A673 (cell line): ENCODE measurements around the gene STOML2. TPM values are rescaled to one million over a fixed set of nuclear protein-coding genes. Genes with fewer than 3 reads are reported as not detected.

Source experiments
- BruUV-seq: library from RNA; stranded (reverse); fragments of 400-500 nt; replicated peaks from 2 replicates; lab custom pipeline; 2021; lab: Mats Ljungman, UMichigan
- CTCF ChIA-PET: fragments of 300-600 bp; sonication (Branson Sonifier 250); formaldehyde crosslinking; loops from one replicate; lab custom pipeline; 2022; ENCODE audit warnings: antibody characterized with exemption; lab: Charles Lee
- POLR2A ChIA-PET: fragments of 300-600 bp; sonication (Branson Sonifier 250); formaldehyde crosslinking; loops from one replicate; lab custom pipeline; 2022; ENCODE audit warnings: antibody characterized with exemption; ENCODE audit not compliant: low non-redundant PET; lab: Charles Lee
- DNase-seq: peaks from one replicate; pipeline ENCODE4 v3.0.0-alpha.2; 2015; ENCODE audit warnings: low spot score
- H3K27ac ChIP-seq: fragments of 200-600 bp; sonication (generic); 2 replicates; pipeline ENCODE4 v1.5.1; 2016; ENCODE audit warnings: mixed run types, low read depth, mild to moderate bottlenecking, mixed read lengths, antibody characterized with exemption, low read length; ENCODE audit not compliant: poor library complexity, severe bottlenecking
- H3K27me3 ChIP-seq: fragments of 200-600 bp; sonication (generic); replicated peaks from 2 replicates; pipeline ENCODE4 v1.6.1; 2017; ENCODE audit warnings: mixed run types, low read depth, mild to moderate bottlenecking, mixed read lengths, antibody characterized with exemption, low read length; ENCODE audit not compliant: insufficient read depth, poor library complexity
- H3K36me3 ChIP-seq: fragments of 200-600 bp; sonication (generic); 2 replicates; pipeline ENCODE4 v1.6.1; 2016; ENCODE audit warnings: mixed run types, mild to moderate bottlenecking, mixed read lengths, antibody characterized with exemption, low read length; ENCODE audit not compliant: insufficient read depth, poor library complexity, severe bottlenecking
- H3K4me1 ChIP-seq: fragments of 200-600 bp; sonication (generic); 2 replicates; pipeline ENCODE4 v1.6.1; 2017; ENCODE audit warnings: mixed run types, mild to moderate bottlenecking, mixed read lengths, antibody characterized with exemption, low read length; ENCODE audit not compliant: insufficient read depth, poor library complexity, severe bottlenecking
- H3K4me3 ChIP-seq: fragments of 200-600 bp; sonication (generic); 2 replicates; pipeline ENCODE4 v1.5.1; 2016; ENCODE audit warnings: low read depth, mixed run types, mild to moderate bottlenecking, mixed read lengths, low read length; ENCODE audit not compliant: poor library complexity, severe bottlenecking
- H3K9me3 ChIP-seq: fragments of 200-600 bp; sonication (generic); 2 replicates; pipeline ENCODE4 v1.6.1; 2016; ENCODE audit warnings: mixed run types, low read depth, mild to moderate bottlenecking, mixed read lengths, antibody characterized with exemption, low read length; ENCODE audit not compliant: poor library complexity, severe bottlenecking
- CTCF ChIP-seq: fragments of 300-800, 200-600 bp; sonication (generic); conservative IDR thresholded peaks from 2 replicates; pipeline ENCODE4 v1.5.1; 2017; ENCODE audit warnings: low read depth, mild to moderate bottlenecking, antibody characterized with exemption, low read length, moderate library complexity, mixed read lengths
- EZH2 ChIP-seq: fragments of 200-600 bp; sonication (generic); IDR thresholded peaks from 2 replicates; pipeline ENCODE4 v1.6.1; 2017; ENCODE audit warnings: borderline replicate concordance, low read depth, mild to moderate bottlenecking, mixed read lengths, antibody characterized with exemption, low read length; ENCODE audit not compliant: poor library complexity, severe bottlenecking
- intact Hi-C: fragments of 100-400 bp; cut with micrococcal nuclease; formaldehyde crosslinking; loops from one replicate; pipeline ENCODE4 v1.10.0; 2022; ENCODE audit not compliant: unreplicated experiment
- total RNA-seq: library from RNA; stranded (reverse); gene quantifications from 2 replicates; pipeline ENCODE4 v1.2.3, GENCODE V29; 2021

STOML2 gene
- total RNA-seq, 1 experiment from 2014 or later: 200 TPM

DNA sequence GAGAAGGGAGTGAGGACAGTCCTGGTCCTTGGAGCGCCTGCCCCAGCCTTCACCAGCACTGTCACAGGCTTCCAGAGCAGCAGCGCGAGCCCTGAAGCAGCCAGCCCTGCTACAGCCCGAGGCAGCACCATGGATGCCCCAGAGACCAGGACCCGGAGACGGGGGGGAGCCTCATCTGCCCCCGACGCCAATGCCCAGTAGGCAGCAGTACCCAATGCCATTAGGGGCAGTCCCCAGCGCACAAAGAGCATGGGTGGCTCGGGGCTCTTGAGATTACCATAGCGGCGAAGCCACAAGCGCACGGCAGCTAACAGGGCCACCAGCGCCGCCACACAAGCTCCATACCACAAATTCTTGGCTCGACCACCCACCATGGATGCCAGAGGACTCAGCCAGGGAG, 11.4 kb downstream of the STOML2 start:
- ChIA-PET CTCF (interaction anchor here (1.0 kb wide), 1 partner anchor 192 kb away, joined by 4 read pairs; no protein-coding TSS in a partner anchor), POLR2A (no interaction called here)
- no TSS peak for BruUV-seq
- no peak for TF ChIP-seq CTCF
- no peak for TF ChIP-seq EZH2
- H3K36me3 ChIP-seq: peaks cover 29% of the 10 kb centered on the region
- no peaks in the 10 kb centered on the region for H3K9me3 ChIP-seq
- DNase-seq: no peak
- H3K4me1 ChIP-seq: peaks cover 7% of the 10 kb centered on the region
- intact Hi-C loops: no loop called here
- no peak overlapping the region for H3K4me3 ChIP-seq
- H3K27me3 ChIP-seq: no peaks in the 10 kb centered on the region
- H3K27ac ChIP-seq: no peak overlapping the region

DNA sequence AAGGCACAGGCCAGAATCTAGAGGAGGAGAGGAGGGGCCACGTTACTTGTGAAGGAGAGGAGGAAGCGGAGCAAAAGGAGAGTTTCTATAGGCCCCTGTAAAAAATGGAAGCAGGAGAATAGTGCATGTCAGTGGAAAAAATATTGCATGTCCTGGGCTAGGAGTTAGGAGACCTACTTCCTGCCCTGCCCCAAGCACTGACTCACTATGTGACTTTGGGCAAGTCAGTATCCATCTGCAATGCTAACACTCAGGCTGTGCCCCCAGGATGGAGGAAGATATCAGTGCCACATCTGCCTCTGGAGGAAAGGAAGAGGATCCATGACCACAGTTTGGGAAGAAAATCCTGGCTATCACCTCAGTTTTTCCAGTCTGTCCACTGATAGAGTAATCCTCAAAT, 13.5 kb downstream of the STOML2 start:
- intact Hi-C loops: no loop called here
- peaks cover 29% of the 10 kb centered on the region for H3K36me3 ChIP-seq
- BruUV-seq: no TSS peak
- ChIA-PET POLR2A (interaction anchor here (0.6 kb wide), 1 partner anchor 116 kb away, joined by 20 read pairs; no protein-coding TSS in a partner anchor), CTCF (no interaction called here)
- TF ChIP-seq EZH2 (no peak), CTCF (no peak)
- no peaks in the 10 kb centered on the region for H3K4me1 ChIP-seq
- DNase-seq: no peak
- no peak overlapping the region for H3K27ac ChIP-seq
- H3K27me3 ChIP-seq: no peaks in the 10 kb centered on the region
- no peak overlapping the region for H3K4me3 ChIP-seq
- no peaks in the 10 kb centered on the region for H3K9me3 ChIP-seq

DNA sequence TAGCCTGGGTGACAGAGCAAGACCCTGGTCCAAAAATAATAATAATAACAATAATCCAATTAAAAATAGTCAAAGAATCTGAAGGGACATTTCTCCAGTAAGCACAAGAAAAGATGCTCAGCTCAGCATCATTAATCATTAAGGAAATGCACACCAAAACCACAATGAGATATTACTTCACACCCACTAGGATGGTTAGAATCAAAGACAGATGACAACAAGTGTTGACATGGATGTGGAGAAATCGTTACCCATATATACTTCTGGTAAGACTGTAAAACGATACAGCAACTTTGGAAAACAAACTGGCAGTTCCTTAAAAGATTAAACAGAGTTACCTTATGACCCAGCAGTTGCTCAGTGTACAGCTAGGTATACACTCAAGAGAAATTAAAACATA, 17.9 kb downstream of the STOML2 start:
- BruUV-seq: no TSS peak
- H3K9me3 ChIP-seq: no peaks in the 10 kb centered on the region
- TF ChIP-seq EZH2: no peak
- no peak for TF ChIP-seq CTCF
- no peak overlapping the region for H3K27ac ChIP-seq
- ChIA-PET POLR2A (no interaction called here), CTCF (interaction anchor here (1.2 kb wide), 1 partner anchor 12 kb away, joined by 8 read pairs; no protein-coding TSS in a partner anchor)
- intact Hi-C loops: no loop called here
- no peak overlapping the region for H3K4me3 ChIP-seq
- peaks cover 4% of the 10 kb centered on the region for H3K4me1 ChIP-seq
- H3K36me3 ChIP-seq: peaks cover 13% of the 10 kb centered on the region
- no peak for DNase-seq
- H3K27me3 ChIP-seq: no peaks in the 10 kb centered on the region
